ENCODE measurements around the gene DES.

The DES gene

DNA sequence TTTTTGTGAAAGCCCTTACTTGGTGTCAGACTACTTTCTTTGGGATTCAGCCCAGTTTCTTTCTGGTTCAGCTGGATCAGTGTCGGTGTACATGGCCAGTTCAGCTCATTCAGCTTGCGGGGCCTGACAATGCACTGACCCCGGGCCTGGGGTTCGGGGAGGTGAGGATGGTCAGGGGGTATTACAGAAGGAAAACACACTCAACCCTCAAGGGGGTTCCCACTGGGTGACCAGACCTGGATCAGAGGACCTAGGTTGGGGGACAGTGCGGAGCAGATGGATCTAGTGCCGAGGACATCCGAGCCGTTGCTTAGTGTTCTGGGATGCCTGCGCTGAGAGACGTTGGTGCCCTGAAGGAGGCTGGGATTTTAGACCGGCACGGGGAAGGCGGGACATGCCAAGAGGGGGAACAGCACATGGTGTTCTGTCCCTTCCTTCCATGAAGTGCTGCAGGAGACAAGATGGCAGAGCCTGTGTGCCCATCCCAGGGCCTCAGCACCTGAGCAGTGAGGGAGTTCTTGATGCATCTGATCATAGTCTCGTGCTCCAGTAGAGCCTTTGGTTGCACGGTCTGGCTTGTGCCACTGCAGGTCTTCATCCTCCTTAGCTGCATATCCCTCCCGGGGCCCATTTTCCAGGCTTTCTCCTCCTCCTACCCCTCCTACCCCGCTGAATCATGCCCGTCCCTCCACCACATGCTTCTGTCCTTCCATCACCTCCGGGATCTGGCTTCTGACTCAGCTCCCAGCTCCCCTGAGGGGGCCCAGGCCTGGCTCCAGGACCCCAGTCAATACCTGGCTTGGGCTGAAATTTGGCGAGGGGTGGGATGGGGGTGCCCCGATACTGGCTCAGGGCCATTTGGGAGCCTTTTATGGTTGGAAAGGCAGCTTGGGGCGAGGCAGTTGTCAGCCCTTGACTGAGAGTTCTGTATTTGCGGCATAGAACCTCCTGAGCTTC lies 34.5 kb downstream of the DES start:
- H3K4me3 ChIP-seq (ENCODE audit: low read depth, low read length), result no peak overlapping the region

DNA sequence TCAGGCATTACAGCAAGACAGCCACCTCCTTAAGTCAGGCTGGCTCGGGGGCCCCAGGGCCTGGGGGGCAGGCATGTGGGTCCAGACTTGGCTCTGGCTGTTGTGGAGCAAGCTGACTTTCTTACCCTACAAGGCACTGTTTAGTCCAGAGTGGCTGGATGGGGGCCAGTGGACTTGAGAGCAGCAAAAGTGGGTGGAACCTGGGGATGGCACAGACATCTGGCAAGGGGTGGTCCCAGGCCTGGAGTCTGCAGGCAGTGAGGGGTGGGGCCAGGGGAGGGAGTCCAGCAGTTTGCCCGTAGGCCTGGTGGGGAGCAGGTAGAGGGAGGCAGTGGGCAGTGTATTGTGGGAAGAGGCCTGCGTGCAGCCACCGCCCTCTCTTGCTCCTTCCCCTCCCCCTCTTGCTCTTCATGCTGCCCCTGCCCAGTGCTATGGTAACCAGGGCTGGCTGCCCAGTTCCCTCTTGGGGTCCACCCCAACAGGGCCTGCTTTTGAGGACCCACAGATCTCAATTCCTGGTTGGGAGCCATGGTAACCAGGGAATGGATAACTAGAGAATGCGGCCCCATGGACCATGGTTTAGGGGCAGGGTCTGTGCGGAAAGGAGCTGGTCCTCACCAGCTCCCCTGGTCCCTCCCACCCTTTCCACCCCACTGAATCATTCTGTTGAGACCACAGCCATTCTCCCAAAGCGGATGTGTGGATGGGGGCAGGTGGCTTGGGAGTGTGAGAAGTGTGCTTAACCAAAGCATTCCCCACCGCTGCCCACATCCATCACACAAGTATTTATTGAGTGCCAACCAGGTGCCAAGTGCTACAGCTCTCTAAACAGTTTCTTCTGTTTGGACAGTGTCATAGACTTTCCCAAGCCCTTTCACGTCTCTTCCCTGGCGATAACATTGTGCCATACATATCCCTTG lies 35.8 kb downstream of the DES start:
- no peak overlapping the region for H3K4me3 ChIP-seq (ENCODE audit: low read depth, low read length)

DNA sequence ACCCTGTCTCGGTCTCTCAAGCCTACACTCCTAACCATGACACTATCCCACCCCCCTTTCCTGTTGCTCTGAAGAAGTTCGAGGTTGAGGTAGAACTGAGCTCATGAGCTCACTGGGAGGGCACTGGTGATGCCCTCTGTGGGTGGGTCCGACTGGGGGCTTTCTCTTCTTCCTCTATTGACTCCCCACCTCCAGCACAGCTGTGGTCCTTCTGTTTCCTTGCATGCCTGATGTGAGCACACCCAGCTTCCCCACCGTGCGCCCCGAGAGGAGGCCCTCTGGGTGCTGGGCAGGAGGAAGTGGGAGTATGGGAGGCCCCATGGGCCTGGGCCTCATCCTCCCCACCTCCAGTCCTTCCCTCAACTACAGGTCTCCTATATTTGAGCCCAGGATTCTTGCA lies 37.4 kb downstream of the DES start:
- H3K4me3 ChIP-seq (ENCODE audit: low read depth, low read length), result no peak overlapping the region

DNA sequence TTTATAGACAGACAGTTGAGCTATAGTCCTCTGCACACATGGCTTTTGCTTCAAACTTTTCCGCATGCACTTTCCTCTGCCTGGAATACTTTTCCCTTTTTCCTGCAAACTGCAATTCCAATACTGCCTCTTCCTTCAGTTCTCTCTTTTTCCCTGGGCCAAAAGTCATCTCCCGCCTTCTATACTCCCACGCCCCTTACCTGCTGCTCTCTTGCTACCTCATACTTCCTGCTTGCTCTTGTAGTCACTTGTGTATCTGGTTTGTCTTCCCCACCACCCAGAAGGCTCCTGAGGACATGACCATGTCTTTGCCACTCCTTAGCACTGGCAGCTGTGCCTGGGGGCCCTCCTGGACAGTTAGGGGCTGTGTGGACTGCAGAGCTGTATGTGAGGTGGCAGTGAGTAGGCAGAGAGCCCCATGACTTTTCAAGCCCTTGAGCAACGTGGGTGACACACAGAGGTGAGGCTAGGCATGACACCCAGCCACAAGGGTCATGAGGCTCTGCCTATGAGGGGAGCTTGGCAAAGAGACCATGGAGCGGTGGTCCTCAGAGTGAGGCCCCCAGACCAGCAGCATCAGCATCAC lies 39.7 kb downstream of the DES start:
- no peak overlapping the region for H3K4me3 ChIP-seq (ENCODE audit: low read depth, low read length)

DNA sequence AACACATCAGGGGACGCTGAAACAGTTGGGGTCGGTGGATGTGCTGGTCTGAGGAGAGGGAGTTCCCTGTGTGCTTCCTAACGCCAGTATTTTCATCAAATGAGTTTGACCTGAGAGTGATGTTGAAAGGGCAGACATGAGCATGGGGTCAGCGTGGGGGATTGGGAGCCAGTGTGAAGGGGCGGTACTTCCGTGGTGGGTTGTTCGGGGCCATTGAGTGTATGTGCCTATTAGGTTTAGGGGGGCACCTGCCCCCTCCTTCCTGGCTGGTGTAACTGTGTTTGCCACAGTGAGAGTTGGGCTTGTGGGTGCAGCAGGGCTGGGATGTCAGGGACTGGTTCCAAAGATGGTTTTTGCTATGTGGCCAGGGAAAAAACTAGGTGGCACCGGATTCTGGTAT lies 40.8 kb downstream of the DES start:
- no peak overlapping the region for H3K4me3 ChIP-seq (ENCODE audit: low read depth, low read length)

DNA sequence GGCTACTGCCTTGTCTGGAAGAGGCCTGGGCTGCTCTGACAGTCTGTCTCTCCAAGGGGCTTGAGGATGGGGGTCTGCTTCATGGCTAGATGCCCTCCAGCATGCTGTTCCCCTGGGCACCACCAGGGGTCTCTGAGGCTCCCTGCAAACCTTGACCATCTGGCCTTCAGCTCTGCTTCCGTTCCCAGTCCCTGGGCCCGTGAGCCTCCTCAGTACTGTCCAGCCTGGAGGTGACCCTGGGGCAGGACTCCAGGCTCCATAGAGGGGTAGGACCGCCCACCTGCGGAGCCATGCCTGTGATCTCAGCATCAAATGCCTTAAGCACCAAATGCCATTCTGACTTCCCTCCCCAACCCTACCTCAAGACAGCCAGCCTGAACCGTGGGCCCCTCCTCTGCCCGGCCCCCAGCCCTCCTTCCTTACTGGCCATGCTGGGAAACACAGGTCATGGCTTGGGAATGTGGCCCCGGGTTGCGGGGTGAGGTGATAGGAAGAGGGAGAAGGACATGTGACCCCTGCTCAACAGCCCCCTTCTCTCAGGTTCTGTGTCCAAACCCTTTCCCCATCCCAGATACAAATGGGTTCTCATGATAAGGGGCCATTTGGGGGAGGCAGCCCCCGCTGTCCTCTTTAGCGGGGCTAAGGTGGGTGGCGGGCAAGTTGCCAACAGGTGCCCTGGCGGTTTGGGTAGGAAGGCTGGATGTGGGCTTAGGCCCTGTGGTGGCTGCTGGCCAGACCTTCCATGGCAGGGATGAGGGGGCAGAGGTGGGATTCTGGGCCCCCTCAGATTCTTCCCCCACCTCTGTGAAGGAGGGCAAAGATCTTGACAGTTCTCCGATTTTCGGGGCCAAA lies 41.5 kb downstream of the DES start:
- no peak overlapping the region for H3K4me3 ChIP-seq (ENCODE audit: low read depth, low read length)

DNA sequence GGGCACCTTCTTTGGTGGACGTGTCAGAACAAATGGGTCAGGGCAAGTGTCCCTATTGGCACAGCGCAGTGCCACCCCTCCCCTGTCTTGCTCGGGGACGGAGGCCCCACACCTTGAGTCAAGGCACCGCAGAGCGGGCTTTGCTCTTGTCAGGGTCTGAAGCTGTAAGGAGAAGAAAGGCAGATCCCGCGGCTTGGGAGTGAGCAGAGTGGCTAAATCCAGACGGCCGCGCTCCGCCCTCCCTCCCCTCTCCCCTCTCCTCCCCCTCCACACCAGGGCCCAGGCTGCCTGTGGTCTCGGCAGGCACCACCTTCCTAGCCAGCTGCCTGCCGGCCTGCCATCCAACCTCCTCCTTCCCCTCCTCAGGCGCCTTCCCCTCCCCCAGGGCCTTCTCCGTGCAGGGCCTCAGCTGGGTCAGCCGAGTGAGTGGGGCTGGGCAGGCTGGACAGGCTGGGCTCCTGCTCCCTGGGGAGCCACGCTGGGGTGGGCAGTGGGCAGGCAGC lies 42.3 kb downstream of the DES start:
- H3K4me3 ChIP-seq (ENCODE audit: low read depth, low read length), result no peak overlapping the region

DNA sequence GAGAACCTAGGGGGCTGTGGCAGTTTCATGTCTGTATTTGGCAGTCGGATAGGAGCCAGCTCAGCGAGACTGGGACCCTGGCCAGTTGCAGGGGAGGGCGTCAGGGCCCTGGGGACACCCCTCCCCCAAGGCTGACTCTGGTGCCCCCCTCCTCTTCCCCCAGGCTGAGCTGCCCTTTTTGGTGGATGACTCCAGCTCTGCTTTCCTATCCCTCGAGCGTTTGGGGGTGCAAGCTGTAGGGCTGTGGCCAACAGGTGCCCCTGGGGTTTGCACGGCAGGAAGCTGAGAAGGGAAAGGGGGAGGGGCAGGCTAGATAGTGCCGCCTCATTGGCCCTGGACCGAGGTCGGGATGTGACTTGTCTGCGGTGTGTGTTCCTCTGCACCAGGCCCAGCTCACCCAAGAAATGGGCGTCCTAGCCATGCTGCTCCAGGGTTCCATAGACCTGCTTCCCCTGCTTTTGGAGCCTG lies 42.9 kb downstream of the DES start:
- no peak overlapping the region for H3K4me3 ChIP-seq (ENCODE audit: low read depth, low read length)

DNA sequence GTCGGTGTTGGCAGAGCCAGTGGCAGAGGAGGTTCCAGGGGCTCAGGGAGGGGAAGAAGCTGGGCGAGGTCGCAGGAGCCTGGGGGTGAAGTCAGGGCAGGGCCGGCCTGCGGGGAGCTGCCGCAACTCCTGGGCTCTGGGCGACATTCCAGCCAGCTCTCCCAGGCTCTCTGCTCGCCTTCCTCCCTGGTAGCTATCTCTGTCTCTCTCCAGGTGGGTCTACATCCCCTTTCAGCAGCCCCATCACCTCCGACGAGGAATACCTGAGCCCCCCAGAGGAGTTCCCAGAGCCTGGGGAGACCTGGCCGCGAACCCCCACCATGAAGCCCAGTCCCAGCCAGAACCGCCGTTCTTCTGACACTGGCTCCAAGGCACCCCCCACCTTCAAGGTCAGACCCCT lies 43.5 kb downstream of the DES start:
- no peak overlapping the region for H3K4me3 ChIP-seq (ENCODE audit: low read depth, low read length)

DNA sequence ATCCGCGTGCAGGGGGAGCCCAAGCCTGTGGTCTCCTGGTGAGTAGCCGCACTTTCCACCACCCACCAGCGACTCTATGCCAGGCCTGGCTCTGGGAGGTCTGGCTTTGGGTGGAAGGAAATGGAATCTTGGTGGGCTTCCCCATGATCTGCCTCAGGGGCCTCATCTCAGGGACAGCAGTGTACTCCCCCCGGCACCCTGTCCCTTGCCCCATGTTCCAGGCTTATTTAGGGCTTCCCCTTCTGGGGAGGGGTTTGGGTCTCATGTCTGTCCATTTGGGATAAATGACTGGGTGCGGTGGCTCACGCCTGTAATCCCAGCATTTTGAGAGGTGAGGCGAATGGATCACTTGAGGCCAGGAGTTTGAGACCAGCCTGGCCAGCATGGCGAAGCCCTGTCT lies 44.2 kb downstream of the DES start:
- H3K4me3 ChIP-seq (ENCODE audit: low read depth, low read length), result no peak overlapping the region

DNA sequence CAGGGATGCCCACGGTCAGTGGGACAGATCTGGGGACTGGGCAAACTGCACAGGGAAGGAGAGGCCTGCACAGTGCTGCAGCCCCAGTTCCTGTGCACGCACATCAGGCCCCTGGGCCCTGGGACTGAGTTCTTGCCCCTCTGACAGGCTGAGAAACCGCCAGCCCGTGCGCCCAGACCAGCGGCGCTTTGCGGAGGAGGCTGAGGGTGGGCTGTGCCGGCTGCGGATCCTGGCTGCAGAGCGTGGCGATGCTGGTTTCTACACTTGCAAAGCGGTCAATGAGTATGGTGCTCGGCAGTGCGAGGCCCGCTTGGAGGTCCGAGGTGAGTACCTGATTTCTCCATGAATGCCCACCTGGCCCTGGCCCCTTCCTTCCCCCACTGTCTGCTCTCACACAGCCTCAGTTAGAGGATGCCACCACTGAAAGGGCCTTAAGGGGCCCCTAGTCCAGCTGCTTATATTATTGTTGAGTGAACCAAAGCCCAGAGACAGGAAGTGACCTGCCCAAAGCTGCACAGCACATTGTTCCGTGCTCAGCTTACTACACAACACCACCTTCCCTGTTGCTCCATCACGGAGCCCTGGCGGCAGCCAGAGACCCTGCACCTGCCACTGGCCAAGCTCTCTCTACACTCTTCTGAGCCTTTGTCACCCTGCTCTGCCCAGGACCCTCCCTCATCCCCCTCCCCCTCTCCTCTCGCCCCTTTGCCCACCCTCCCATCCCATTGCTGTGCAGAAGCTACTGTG lies 46.3 kb downstream of the DES start:
- H3K4me3 ChIP-seq (ENCODE audit: low read depth, low read length), result no peak overlapping the region

DNA sequence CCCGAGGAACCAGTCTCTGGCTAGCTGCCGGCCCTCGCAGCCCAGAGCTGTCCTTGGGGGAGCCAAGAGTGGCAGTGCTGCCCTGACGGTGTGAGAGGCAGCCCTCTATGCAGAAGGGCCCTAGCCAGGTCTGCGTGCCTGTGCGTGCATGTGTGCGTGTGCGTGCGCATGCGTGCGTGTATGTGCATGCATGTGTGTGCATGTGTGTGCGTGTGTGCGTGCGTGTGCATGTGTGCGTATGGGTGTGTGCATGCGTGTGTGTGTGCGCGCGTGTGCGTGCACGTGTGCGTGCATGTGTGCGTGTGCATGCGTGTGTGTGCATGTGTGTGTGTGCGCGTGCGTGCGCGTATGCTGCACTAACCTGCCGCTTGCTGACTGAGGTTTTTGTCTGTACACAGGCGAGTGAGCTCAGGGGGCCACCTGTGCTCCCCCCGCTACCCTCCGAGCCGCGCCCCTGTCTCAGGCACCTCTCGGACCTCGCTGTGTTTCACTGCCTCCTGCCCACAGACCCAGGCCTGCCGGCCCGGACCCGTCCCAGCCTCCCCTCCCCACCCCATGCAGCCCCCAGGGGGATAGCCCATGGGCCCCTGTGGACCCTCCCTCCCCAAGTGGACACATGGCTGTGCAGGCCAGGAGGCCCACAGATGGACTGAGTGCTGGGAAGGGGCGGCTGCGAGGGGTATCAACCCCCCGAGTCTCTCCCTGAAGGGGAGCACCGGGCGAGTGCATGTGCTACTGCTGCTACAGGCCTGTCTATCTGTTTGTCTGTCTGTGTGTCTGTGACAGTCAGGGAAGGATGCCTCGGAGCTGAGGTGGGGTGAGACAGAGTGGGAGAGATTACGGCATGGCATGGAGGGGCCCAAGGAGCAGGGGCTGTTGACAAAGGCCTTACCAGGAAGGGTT lies 47.7 kb downstream of the DES start:
- no peak overlapping the region for H3K4me3 ChIP-seq (ENCODE audit: low read depth, low read length)

DNA sequence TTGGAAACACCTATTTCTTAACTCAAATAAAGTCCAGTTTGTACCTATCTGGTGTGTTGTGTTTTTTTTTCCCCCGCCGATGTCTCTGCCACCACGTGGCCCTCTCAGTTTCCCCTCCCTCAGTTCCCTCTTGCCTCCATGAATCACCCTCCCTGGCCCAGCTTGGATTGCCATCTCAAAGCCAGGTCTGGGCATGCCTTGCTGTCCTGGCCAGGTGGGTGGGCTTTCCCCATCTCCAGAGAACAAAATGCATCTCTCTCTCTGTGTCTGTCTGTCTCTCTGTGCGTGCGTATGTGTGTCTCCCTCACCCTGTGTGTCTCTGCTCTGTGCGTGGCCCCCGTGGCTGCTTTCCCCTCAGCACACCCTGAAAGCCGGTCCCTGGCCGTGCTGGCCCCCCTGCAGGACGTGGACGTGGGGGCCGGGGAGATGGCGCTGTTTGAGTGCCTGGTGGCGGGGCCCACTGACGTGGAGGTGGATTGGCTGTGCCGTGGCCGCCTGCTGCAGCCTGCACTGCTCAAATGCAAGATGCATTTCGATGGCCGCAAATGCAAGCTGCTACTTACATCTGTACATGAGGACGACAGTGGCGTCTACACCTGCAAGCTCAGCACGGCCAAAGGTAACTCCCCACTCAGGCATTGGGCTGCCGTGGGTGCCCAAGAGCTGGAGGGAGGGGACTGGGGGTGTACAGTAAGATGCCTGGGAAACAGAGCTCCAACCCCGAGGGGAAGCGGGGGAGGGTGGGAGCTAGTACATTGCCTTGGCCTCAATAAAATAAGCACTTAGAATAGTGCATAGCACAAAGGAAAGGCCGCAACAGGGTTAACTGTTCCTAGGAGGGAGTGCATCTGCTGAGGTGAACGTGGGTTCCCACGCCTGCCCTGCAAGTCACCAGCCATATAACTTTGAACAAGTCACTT lies 48.9 kb downstream of the DES start:
- no peak overlapping the region for H3K4me3 ChIP-seq (ENCODE audit: low read depth, low read length)

DNA sequence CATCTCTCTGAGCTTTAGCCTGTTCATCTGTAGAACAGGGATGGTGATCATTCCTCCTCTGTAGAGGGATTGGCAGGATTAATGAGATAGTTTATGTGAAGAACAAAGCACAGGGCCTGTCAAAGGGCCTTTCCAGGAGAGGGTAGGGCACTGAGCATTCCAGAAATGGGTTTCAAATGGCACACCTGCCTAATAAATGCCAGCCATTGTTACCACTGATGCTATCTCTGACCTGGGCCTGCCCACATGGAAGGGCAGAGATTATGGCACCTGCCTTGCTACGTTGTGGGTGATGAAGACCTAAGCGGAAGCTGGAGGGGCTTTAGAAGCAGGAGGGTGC lies 49.5 kb downstream of the DES start:
- no peak overlapping the region for H3K4me3 ChIP-seq (ENCODE audit: low read depth, low read length)

DNA sequence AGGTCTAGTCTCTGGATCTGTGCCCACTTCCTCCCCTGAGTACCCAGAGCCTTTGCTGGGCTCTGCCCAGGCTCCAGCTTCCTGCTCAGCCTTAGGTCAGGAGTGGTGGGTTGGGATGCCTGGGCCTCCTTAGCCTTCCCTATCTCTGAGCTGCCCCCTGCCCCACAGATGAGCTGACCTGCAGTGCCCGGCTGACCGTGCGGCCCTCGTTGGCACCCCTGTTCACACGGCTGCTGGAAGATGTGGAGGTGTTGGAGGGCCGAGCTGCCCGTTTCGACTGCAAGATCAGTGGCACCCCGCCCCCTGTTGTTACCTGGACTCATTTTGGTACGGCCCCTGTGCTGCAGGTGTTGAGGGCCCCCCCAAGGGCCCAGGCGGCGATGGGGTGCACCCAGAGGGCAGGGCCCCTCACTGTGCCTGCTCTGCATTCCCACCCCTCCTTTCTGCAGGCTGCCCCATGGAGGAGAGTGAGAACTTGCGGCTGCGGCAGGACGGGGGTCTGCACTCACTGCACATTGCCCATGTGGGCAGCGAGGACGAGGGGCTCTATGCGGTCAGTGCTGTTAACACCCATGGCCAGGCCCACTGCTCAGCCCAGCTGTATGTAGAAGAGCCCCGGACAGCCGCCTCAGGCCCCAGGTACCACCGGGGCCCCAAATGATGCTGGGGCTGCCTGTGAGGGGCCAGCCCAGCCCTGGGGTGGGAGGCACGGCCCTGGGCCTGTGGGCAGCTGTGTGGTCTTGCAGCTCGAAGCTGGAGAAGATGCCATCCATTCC lies 50.4 kb downstream of the DES start:
- H3K4me3 ChIP-seq (ENCODE audit: low read depth, low read length), result no peak overlapping the region

DNA sequence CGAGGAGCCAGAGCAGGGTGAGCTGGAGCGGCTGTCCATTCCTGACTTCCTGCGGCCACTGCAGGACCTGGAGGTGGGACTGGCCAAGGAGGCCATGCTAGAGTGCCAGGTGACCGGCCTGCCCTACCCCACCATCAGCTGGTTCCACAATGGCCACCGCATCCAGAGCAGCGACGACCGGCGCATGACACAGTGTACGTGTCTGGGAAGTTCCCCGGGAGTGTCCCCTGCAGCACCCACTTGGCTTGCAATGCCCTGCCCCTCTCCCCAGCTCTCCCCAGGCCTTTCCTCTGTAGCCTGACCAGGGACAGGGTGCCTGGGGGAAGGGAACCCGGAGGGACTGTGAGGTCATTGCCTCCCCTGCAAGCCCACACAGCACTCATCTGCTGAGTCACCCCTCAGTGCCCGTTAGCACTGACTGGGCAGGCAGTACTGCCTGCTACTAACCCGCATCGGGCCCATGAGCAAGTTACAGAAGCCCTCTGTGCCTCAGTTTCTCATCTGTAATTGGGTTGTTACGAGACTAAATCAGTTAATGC lies 51.1 kb downstream of the DES start:
- H3K4me3 ChIP-seq (ENCODE audit: low read depth, low read length), result no peak overlapping the region

DNA sequence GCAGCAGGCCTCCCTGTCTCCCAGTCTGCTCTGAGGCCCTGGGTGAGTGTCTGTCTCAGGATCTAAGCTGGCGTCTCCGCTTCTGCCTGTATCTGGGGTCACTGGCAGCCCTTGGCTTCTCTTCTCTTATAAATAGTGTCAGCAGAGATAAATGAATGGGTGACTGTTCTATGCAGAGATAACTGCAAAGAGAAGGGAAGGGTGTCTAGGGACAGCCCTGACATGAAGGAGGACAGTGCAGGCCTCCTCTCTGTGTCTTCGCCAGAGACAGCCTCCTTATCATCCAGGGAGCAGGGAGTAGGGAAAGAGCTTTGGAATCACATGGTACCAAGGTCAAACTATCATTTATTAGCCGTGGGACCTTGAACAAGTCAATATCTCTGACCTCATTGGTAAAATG lies 52.3 kb downstream of the DES start:
- H3K4me3 ChIP-seq (ENCODE audit: low read depth, low read length), result no peak overlapping the region
